ENCODE measurements around the gene NDRG3.

NDRG3 gene

GRCh38 chr20:36745927-36746659 lies at the start of gene NDRG3:
NDRG3 (minus strand) TSS chr20:36746090; CDS start chr20:36721735, 24,355 bp downstream.
- DNase-seq, result peak; percentile 93

- no peak for DNase-seq
Measured at GRCh38 chr20:36794116-36794474, 48.2 kb upstream of the NDRG3 start.

- no peak for DNase-seq
Measured at GRCh38 chr20:36793294-36794115, 47.6 kb upstream of the NDRG3 start.

GRCh38 chr20:36792422-36792821 lies 46.5 kb upstream of the NDRG3 start:
- no peak for DNase-seq

- no peak for DNase-seq
Measured at GRCh38 chr20:36791862-36792261, 46.0 kb upstream of the NDRG3 start.

GRCh38 chr20:36786663-36787062 lies 40.8 kb upstream of the NDRG3 start:
- DNase-seq, result no peak

- DNase-seq, result no peak
Measured at GRCh38 chr20:36786246-36786645, 40.4 kb upstream of the NDRG3 start.

- DNase-seq, result no peak
Measured at GRCh38 chr20:36785308-36785707, 39.4 kb upstream of the NDRG3 start.

GRCh38 chr20:36784900-36785299 lies 39.0 kb upstream of the NDRG3 start:
- no peak for DNase-seq

- DNase-seq, result no peak
Measured at GRCh38 chr20:36784116-36784515, 38.2 kb upstream of the NDRG3 start.

- no peak for DNase-seq
Measured at GRCh38 chr20:36779656-36780025, 33.8 kb upstream of the NDRG3 start.

- DNase-seq, result no peak
Measured at GRCh38 chr20:36778831-36779655, 33.2 kb upstream of the NDRG3 start.

GRCh38 chr20:36777576-36777975 lies 31.7 kb upstream of the NDRG3 start:
- DNase-seq, result no peak

GRCh38 chr20:36777167-36777566 lies 31.3 kb upstream of the NDRG3 start:
- DNase-seq, result no peak

- DNase-seq, result no peak
Measured at GRCh38 chr20:36775826-36776225, 29.9 kb upstream of the NDRG3 start.

- DNase-seq, result no peak
Measured at GRCh38 chr20:36775196-36775595, 29.3 kb upstream of the NDRG3 start.

GRCh38 chr20:36773597-36774390 lies 27.9 kb upstream of the NDRG3 start, which contains the start of gene DSN1:
DSN1 (minus strand) TSS chr20:36773763; CDS start chr20:36771458, 2,305 bp downstream.
- DNase-seq, result peak; percentile 97

GRCh38 chr20:36773107-36773596 lies 27.3 kb upstream of the NDRG3 start:
- DNase-seq, result no peak

GRCh38 chr20:36770680-36771079 lies 24.8 kb upstream of the NDRG3 start:
- DNase-seq, result no peak

GRCh38 chr20:36768768-36769430 lies 23.0 kb upstream of the NDRG3 start:
- no peak for DNase-seq

GRCh38 chr20:36761125-36761524 lies 15.2 kb upstream of the NDRG3 start:
- DNase-seq, result no peak

- DNase-seq, result no peak
Measured at GRCh38 chr20:36760647-36761046, 14.8 kb upstream of the NDRG3 start.
